Umbilical cord (tissue), 2 donors: ENCODE data around the gene CD300LG. TPM values are rescaled to one million over a fixed set of nuclear protein-coding genes. Genes with fewer than 3 reads are reported as not detected.

Experiments
- DNase-seq: peaks from one replicate; pipeline ENCODE4 v3.0.0-alpha.2; 2015; ENCODE audit warnings: low spot score
- total RNA-seq: library from RNA; depleted of rRNA; stranded (reverse); fragments of >200 nt; gene quantifications from one replicate; pipeline ENCODE4 v1.2.3, GENCODE V29; 2014; ENCODE audit warnings: low replicate concordance; ENCODE audit not compliant: insufficient read depth

The CD300LG gene
- total RNA-seq, 1 donor from 2014 or later = not detected

- peak; percentile 94 for DNase-seq
These were observed 59.2 kb downstream of the CD300LG start for GRCh38 chr17:43905985-43906852.

GRCh38 chr17:43906951-43907424 lies 60.0 kb downstream of the CD300LG start:
- DNase-seq = no peak

GRCh38 chr17:43907425-43907981 lies 60.5 kb downstream of the CD300LG start, which contains the start of gene MPP2:
TSS of gene MPP2 (minus strand) at chr17:43907536. CDS start at chr17:43904460, 3,076 bp downstream.
- DNase-seq = peak; percentile 92

DNA sequence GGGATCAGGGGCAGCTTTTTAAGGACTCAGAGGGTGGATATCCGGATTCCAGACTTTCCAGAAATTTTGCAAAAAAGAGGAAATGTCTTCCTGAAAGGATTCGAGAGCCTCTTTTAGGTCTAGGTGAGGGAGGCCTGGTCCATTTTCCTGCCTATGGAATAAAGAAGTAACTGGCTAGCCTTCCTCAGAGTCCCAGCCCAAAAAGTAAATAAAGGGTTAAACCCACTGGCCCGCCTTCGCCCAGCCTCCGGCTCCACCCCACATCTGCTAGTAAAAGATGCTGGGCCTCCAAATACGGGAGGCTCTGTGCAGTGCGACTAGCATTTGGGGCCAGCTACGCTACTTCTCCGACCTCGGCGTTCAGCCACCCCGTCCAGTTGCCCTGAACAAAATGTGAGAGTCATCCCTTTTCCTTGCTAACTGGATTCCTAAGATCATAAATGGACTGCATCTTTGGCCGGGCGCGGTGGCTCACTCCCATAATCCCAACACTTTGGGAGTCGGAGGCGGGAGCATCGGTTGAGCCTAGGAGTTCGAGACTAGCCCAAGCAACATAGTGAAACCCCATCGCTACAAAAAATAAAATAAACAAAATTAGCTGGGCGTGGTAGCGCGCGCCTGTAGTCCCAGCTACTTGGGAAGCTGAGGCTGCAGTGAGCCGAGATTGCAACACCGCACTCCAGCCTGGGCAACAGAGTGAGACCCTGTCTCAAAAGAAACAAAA lies 61.2 kb downstream of the CD300LG start:
- peak; percentile 89 for DNase-seq

GRCh38 chr17:43909537-43910231 lies 62.7 kb downstream of the CD300LG start:
- no peak for DNase-seq

DNA sequence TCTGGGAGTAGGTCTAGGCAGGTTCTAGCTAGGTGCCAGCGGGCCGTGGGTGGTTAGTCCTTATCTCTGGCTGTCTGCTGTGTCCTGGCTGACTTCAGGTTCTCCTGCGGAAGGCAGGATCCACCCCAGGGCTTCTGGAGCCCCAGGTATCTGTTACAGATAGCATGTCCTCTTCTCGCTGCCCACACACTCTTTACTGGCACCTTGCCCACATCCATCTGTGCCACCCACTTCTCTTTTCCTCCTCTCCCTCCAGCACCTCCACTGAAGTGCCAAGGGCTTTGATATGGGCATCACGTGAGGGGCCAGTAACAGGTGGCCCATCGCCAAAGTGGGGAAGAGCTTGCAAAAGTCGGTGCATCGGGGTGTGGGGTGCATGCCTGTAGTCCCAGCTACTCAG lies 64.9 kb downstream of the CD300LG start:
- no peak for DNase-seq

DNA sequence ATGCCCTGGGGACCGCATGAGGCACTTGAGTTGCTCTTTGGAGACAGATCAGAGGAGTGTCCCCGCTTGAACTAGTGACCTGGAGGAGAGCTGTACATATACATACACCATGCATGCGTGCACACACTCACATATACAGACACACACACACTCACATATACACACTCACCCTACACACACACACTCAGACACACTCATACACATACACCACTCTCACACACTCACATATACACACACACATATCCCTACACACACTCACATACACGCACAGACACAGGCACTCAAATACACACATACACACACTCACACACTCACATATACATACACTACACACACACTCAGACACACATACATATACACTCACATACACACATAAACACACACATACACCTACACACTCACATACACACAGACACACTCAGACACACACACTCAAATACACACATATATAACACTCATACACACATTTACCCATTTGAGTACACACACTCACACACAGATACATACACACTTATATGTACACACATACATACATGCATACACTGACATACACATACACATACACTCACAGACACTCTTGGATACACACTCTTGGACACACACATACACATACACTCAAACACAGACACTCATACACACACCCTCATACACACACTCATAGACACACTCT lies 65.8 kb downstream of the CD300LG start:
- no peak for DNase-seq

Other genes starting within 250 kb of the CD300LG start
- gene MEOX1, start 185.3 kb upstream of the CD300LG start, total RNA-seq = 4.6 TPM
- gene SOST, start 88.4 kb upstream of the CD300LG start, total RNA-seq = 0.96 TPM
- gene DUSP3, start 68.2 kb upstream of the CD300LG start, total RNA-seq = 57.5 TPM
- 1.4 TPM for gene CFAP97D1, start 66.7 kb upstream of the CD300LG start, total RNA-seq
- 11.6 TPM for gene MPP3, start 14.0 kb upstream of the CD300LG start, total RNA-seq
- 5.5 TPM for gene MPP2, start 60.4 kb downstream of the CD300LG start, total RNA-seq
- not detected for gene PPY, start 95.3 kb downstream of the CD300LG start, total RNA-seq
- gene PYY, start 106.8 kb downstream of the CD300LG start, total RNA-seq = not detected
- 0.48 TPM for gene NAGS, start 157.4 kb downstream of the CD300LG start, total RNA-seq
- gene TMEM101, start 167.8 kb downstream of the CD300LG start, total RNA-seq = 47.2 TPM
- 27.2 TPM for gene LSM12, start 219.5 kb downstream of the CD300LG start, total RNA-seq
- gene G6PC3, start 223.6 kb downstream of the CD300LG start, total RNA-seq = 3.6 TPM